PC-3 (cell line): ENCODE results near the gene CASZ1.

ENCODE experiments used
- CTCF ChIP-seq: fragments of 300-600 bp; sonication (generic); conservative IDR thresholded peaks from 2 replicates; pipeline ENCODE4 v1.5.1; 2017; ENCODE audit warnings: antibody characterized with exemption, low read depth, mild to moderate bottlenecking, low read length
- EZH2 ChIP-seq: fragments of 300-600 bp; sonication (generic); IDR thresholded peaks from one replicate; pipeline ENCODE4 v1.6.1; 2017; ENCODE audit warnings: antibody characterized with exemption, mild to moderate bottlenecking, low read length; ENCODE audit not compliant: unreplicated experiment

- TF ChIP-seq CTCF (no peak), EZH2 (no peak)
Measured at GRCh38 chr1:10834770-10835412, 38.4 kb upstream of the CASZ1 start.
